Spleen (tissue), 7 donors: Measurements from ENCODE around the gene SCN4A.

Experiments used
- POLR2A ChIP-seq, 3 donors: fragments of 450-650 bp; IDR thresholded peaks; one replicate each; pipeline ENCODE4 v1.5.1; 2017; ENCODE audit warnings: antibody characterized with exemption in 3 of 3, mild to moderate bottlenecking in 1 of 3
- POLR2AphosphoS5 ChIP-seq, 3 donors: sonication (generic); formaldehyde crosslinking; IDR thresholded peaks; one replicate each; pipeline ENCODE4 v1.5.1; 2017; ENCODE audit warnings: antibody characterized with exemption in 3 of 3
- TF ChIP-seq, protein P1 (sequence below), 11 experiments: fragments of 200-600 bp in 7 of 11; fragments of 450-650 bp in 4 of 11; sonication (generic) in 4 of 11; IDR thresholded peaks in 8 of 11; conservative IDR thresholded peaks in 3 of 11; 1 replicate in 7 of 11; 2 replicates in 4 of 11; pipeline versions ENCODE4 v1.4.0 to v1.8.0; 2016 to 2021; ENCODE audit warnings: antibody characterized with exemption in 11 of 11, inconsistent platforms in 4 of 11, mild to moderate bottlenecking in 1 of 11
- donor health status: DM: no; HTN: no; CAD: no; lungs with moderate emphysema.
- donor health status: DM: no; HTN: no; CAD: no.
- donor health status: DM: no; HTN: no; CAD: no.

DNA sequence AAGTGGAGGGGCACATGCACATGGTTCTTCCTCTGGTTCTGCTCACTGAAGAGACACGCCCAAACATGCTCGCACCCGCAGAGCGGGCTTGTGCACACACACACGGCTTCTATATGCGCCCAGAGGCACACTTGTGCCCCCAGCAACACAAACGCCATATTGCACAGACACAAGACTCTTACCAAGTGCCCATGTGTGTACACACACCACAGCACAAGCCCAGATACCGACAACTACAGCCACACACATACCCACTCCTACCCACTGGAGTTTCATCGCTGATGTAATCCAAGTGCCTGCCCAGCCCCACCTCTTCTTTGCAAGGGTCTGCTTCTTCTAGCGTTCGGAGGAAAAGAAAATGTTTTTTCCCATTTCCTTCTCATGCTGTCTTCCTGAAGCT lies 18.9 kb upstream of the SCN4A start:
- TF ChIP-seq, protein P1, sequence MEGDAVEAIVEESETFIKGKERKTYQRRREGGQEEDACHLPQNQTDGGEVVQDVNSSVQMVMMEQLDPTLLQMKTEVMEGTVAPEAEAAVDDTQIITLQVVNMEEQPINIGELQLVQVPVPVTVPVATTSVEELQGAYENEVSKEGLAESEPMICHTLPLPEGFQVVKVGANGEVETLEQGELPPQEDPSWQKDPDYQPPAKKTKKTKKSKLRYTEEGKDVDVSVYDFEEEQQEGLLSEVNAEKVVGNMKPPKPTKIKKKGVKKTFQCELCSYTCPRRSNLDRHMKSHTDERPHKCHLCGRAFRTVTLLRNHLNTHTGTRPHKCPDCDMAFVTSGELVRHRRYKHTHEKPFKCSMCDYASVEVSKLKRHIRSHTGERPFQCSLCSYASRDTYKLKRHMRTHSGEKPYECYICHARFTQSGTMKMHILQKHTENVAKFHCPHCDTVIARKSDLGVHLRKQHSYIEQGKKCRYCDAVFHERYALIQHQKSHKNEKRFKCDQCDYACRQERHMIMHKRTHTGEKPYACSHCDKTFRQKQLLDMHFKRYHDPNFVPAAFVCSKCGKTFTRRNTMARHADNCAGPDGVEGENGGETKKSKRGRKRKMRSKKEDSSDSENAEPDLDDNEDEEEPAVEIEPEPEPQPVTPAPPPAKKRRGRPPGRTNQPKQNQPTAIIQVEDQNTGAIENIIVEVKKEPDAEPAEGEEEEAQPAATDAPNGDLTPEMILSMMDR (IDR thresholded peaks at IDR 0.05 in 8 of 11, conservative IDR thresholded peaks at IDR 0.05 in 3 of 11), result no peak
- no peak for TF ChIP-seq POLR2A (IDR thresholded peaks at IDR 0.05)
- no peak for TF ChIP-seq POLR2AphosphoS5 (IDR thresholded peaks at IDR 0.05)
